ENCODE results near the gene NCKAP5.

The NCKAP5 gene

GRCh38 chr2:133286326-133286922 is 281.8 kb downstream of the NCKAP5 start:
- no peak for DNase-seq

DNA sequence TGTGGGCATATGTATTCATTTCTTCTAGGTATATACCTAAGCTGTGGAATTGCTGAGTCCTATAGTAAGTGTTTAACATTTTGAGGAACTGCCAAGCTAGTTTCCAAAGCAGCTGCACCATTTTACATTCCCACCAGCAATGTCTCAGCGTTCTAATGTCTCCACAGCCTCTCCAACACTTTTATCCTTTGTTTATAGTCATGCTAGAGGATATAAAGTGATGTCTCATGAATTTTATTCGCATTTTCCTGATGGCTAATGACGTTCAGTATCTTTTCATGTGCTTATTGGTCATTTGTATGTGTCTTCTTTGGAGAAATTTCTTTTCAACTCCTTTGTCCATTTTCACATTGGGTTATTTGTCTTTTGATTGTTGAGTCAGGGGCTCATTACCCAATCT is 295.2 kb downstream of the NCKAP5 start:
- no peak for DNase-seq

DNA sequence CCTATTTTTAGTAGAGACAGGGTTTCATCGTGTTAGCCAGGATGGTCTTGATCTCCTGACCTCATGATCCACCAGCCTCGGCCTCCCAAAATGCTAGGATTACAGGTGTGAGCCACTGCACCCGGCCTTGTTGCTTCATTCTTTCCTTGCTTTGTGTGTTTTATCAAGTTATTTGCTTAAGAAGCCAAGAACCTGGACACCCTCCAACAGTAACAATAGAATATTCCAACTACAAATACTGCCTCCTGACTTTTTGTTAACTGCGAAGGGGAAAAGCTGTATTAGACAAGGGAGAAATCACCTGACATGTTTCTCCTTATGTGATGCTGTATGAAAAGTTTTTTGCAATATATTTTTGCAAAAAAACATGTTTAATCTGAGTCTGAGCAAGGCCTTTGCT is 297.2 kb downstream of the NCKAP5 start:
- DNase-seq = no peak

DNA sequence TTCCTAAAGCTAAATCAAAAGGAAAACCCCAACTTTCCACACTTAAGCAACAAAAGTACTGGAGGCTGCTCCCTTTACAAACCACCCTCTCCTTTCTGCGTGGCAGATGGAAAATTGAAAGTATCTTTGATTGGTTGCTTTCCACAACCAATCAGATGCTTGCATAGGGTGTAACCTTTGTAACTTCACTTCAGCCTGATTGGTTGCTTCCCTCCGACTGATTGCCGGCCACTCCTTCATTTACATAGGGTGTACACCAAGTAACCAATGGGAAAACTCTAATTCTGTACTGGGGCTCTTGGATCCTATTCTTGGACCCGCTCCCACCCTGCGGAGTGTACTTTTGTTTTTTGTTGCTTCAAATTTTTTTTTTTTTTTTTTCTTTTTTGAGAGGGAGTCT is 297.7 kb downstream of the NCKAP5 start:
- no peak for DNase-seq

GRCh38 chr2:133266926-133267590 is 301.2 kb downstream of the NCKAP5 start:
- DNase-seq = no peak

- DNase-seq = peak in 4 of 51 donors; percentile 12 to 27 (median 17)
Measured at GRCh38 chr2:133266041-133266925, 302.0 kb downstream of the NCKAP5 start.

DNA sequence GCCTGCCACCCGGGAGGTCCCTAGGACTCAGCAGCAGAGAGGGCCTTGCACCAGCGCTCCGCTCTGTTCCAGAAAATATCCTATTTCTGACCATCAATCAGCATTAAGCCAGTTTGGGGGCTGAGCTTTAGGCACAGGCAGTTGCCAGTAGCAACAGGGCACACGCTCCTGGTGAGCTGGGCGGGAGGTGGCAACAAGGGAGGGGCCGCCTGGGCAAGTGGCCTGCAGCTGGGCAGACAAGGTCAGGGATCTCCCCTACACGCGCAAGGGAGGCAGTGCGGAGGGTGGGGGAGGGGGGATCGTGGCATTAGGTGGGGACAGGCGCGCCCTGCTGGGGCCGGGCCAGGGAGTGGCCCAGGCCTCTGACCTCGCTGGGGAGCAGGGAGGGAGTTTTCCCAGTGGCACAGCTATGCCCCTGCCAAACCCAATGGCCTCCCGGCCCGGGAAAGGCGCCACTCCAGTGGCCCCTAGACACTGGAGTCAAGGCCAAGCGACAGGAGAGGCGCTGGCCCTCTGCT is 302.8 kb downstream of the NCKAP5 start:
- DNase-seq = peak in 33 of 51 donors; percentile 16 to 72 (median 43)

DNA sequence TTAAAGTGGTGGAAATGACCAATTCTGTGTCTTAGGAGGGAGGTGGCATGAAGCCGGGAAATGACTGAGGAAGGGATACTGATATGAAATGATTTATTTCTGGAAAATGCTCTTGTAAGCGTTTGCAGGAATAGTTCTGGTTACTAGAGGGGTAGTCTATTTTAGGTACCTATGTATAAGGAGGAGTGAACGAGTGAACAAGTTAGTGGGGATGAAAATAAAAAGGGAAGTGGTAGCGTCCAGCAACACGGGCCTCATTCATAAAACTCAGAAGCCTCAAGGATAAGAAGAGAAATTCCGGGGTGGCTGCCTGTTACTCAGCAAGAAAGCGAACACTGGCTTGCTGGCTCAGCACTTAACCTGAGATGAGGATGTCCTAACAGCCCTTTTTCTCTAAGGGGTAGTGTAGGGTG is 303.3 kb downstream of the NCKAP5 start:
- DNase-seq = peak in 1 of 51 donors; percentile 62

DNA sequence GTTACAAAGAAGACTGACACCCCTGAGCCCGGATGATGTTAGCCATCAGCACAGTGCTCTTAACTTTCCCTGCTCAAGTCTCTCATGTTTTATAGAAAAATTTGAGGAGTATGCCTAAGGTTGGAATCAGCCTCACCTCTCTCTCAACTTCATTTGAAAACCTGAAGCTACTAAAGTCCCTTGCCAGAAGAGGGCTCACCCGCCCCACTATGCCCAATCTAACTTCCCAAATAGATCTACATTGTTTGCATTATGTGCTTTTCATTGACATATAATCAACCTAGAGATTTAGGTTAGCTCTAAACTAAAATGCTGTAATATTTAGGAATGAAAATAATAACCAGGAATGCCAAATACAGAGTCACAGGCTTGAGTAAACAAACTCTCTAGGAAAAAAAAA is 305.4 kb downstream of the NCKAP5 start:
- DNase-seq = peak in 1 of 51 donors; percentile 15

DNA sequence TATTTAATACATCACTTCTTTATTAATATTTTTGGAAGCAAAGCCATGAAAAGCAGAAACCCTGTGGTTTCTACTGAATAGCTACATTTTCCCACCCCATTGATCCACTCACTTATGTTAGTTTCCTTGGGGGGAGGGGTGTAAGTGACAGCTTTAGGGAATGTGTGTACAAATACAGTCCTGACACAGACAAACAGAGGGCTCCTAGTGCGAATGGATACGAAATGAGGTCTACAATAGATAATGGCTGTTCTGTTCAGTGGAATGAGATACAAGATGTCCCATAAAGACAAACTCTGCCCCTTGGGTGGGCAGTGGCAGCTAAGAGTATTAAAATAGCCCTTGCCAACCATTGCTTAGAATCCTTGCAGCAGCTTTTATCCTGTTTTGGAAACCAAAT is 312.9 kb downstream of the NCKAP5 start:
- peak in 2 of 51 donors; percentile 31 to 62 for DNase-seq

GRCh38 chr2:133253793-133254192 is 314.5 kb downstream of the NCKAP5 start:
- DNase-seq = no peak

DNA sequence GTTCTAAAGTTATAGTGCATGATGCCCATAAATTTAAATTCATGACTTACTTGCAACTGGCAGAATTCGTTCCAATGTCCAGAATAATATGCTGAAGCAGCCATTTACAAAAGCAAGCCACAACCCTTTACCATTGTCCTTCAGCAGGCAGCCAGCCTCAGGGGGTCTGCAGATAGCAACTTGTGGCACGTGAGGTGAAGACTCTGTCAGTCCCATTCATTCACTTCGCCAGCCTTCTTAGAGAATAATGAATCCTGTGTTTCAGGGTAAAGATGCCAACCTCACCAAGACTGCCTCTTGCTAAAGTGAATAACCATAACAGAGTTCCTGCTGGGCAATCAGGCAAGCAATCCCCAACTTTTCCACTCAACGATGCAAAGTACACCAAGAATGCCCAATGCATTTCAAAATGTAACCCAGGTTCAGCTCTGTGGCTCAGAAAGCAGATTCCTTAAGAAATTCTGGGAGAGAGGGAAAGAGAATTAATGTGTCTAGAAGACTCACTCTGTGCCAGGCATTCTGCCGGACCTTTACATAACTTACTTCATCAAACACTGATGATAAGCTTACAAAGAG is 315.4 kb downstream of the NCKAP5 start:
- no peak for DNase-seq

DNA sequence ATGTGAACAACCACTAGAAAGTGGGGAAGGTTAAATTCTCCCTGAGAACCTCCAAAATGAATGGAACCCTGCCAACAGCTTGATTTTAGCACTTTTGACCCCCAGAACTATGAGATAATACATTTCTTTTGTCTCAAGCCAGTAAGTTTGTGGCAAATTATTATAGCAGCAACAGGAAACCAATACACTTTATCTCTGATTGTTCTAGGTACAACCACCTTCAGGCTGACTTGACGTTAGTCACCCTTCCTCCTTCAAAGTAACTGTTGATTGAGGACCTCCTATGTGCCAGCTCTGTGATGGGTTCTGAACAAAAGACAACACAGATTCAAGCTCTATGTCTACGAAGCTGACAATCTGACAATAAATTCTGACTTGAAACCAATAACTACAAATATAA is 318.9 kb downstream of the NCKAP5 start:
- no peak for DNase-seq

- DNase-seq = no peak
Measured at GRCh38 chr2:133248264-133248663, 320.0 kb downstream of the NCKAP5 start.

DNA sequence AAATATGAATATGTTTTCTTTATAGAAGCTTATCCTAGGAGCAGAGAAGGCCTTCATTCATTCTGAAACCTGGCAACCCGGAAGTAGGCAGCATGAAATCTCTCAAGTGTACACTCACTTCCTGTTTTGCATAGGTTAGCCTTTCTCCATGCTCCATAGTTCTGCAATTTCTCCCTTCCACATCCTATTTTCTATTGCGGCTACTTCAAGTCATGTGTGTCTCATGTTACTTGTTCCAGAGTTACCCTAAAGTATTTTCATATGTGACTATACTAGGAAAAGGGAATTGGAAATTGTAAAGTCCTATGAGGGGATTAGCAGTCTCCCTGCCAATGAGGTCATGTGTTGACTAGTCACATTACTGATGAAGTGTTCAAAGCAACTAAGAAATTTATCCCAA is 320.6 kb downstream of the NCKAP5 start:
- DNase-seq = peak in 1 of 51 donors; percentile 24

DNA sequence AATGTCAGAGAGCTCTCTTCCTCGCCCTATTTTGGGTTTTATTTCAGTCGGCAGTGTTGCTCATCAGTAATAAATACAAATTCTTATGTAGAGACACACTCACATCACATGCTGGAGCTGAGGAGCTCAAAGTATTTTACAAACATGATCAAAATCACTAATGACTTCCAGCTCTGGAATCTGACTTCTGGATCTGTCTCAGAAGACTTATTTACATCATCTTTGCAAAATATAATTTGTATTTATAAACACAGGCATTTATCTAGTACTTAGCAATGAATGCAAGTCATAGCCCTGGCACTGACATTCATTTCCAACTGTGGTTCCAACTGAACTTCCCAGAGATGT is 327.1 kb downstream of the NCKAP5 start:
- peak in 1 of 51 donors; percentile 39 for DNase-seq

- peak in 1 of 51 donors; percentile 17 for DNase-seq
Measured at GRCh38 chr2:133240491-133241223, 327.6 kb downstream of the NCKAP5 start.

DNA sequence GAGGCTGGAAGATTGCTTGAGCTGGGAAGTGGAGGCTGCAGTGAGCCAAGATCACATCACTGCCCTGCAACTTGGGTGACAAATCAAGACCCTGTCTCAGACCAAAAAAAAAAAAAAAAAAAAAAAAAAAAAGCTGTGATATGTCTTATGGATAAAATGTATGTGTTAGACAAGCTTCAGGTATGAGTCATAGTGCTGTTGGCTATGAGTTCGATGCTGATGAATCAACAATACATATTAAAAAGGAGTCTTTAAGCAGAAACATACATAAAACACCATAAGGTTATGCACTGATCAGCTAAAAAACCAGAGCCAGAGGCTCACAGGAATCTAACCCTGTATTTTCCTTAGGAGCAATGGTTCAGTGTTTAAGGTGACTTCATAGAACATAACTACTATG is 332.3 kb downstream of the NCKAP5 start:
- DNase-seq = no peak

- no peak for DNase-seq
Measured at GRCh38 chr2:133232556-133232955, 335.7 kb downstream of the NCKAP5 start.

DNA sequence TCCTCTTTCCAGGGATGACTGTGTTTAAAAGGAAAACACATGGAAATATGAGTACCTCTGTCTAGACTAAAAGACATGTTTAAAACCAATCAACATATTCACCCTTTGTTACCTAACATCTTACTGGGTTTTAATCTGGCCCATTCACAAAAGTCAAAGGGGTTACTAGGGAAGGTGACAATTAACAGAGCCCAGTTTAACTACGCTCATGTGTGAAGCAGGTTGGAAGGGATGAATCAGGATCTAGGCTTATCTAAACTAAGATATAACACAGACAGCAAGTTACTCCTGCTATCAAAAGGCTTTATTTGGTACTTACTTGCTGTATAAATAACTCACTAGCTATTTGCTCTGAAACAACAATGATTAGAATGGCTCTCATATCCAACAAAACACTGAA is 337.0 kb downstream of the NCKAP5 start:
- DNase-seq = no peak

- DNase-seq = no peak
Measured at GRCh38 chr2:133229974-133230373, 338.3 kb downstream of the NCKAP5 start.

Data from hypothalamus (tissue), 51 donors.